ENCODE results near the gene MGAT5. TPM values are rescaled to one million over a fixed set of nuclear protein-coding genes. Genes with fewer than 3 reads are reported as not detected.

Gene MGAT5
- total RNA-seq, 1 experiment from 2014 or later = 52.4 TPM

- Mint-ChIP-seq H3K4me3 (no peak overlapping the region), H3K27me3 (ENCODE audit: low read depth) (no peaks in the 10 kb centered on the region), H3K27ac (no peak overlapping the region), H3K4me1 (peaks cover 15% of the 10 kb centered on the region), H3K36me3 (peaks cover 4% of the 10 kb centered on the region), H3K9me3 (no peaks in the 10 kb centered on the region)
- CTCF ChIA-PET = interaction anchor here (1.0 to 1.1 kb wide), 2 partner anchors 35 to 560 kb away, joined by 3 read pairs; no protein-coding TSS in a partner anchor
- DNase-seq (ENCODE audit: low spot score) = no peak
- POLR2A ChIA-PET = no interaction called here
- TF ChIP-seq, protein P1, sequence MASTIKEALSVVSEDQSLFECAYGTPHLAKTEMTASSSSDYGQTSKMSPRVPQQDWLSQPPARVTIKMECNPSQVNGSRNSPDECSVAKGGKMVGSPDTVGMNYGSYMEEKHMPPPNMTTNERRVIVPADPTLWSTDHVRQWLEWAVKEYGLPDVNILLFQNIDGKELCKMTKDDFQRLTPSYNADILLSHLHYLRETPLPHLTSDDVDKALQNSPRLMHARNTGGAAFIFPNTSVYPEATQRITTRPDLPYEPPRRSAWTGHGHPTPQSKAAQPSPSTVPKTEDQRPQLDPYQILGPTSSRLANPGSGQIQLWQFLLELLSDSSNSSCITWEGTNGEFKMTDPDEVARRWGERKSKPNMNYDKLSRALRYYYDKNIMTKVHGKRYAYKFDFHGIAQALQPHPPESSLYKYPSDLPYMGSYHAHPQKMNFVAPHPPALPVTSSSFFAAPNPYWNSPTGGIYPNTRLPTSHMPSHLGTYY (CRISPR knock-in tag; IDR thresholded peaks at IDR 0.05) = no peak
- no peak for TF ChIP-seq ZNF671 (CRISPR knock-in tag; IDR thresholded peaks at IDR 0.05)
- no peak for TF ChIP-seq JAZF1 (CRISPR knock-in tag; IDR thresholded peaks at IDR 0.05)
- TF ChIP-seq ZBTB21 (CRISPR knock-in tag; IDR thresholded peaks at IDR 0.05; ENCODE audit: borderline replicate concordance) = no peak
- TF ChIP-seq NR3C1 (CRISPR knock-in tag; conservative IDR thresholded peaks at IDR 0.05; ENCODE audit: low read depth) = no peak
- no peak for TF ChIP-seq NFE2L1 (CRISPR knock-in tag; IDR thresholded peaks at IDR 0.05)
- no peak for TF ChIP-seq ATF6 (CRISPR knock-in tag; IDR thresholded peaks at IDR 0.05)
- TF ChIP-seq, protein P2, sequence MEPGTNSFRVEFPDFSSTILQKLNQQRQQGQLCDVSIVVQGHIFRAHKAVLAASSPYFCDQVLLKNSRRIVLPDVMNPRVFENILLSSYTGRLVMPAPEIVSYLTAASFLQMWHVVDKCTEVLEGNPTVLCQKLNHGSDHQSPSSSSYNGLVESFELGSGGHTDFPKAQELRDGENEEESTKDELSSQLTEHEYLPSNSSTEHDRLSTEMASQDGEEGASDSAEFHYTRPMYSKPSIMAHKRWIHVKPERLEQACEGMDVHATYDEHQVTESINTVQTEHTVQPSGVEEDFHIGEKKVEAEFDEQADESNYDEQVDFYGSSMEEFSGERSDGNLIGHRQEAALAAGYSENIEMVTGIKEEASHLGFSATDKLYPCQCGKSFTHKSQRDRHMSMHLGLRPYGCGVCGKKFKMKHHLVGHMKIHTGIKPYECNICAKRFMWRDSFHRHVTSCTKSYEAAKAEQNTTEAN (CRISPR knock-in tag; IDR thresholded peaks at IDR 0.05) = no peak
- TF ChIP-seq ZMAT4 (CRISPR knock-in tag; IDR thresholded peaks at IDR 0.05) = no peak
- TF ChIP-seq AR (CRISPR knock-in tag; IDR thresholded peaks at IDR 0.05) = no peak
- no peak for TF ChIP-seq FOXJ3 (CRISPR knock-in tag; IDR thresholded peaks at IDR 0.05; ENCODE audit: borderline replicate concordance)
- TF ChIP-seq, protein P3, sequence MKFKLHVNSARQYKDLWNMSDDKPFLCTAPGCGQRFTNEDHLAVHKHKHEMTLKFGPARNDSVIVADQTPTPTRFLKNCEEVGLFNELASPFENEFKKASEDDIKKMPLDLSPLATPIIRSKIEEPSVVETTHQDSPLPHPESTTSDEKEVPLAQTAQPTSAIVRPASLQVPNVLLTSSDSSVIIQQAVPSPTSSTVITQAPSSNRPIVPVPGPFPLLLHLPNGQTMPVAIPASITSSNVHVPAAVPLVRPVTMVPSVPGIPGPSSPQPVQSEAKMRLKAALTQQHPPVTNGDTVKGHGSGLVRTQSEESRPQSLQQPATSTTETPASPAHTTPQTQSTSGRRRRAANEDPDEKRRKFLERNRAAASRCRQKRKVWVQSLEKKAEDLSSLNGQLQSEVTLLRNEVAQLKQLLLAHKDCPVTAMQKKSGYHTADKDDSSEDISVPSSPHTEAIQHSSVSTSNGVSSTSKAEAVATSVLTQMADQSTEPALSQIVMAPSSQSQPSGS (CRISPR knock-in tag; IDR thresholded peaks at IDR 0.05; ENCODE audit: borderline replicate concordance, low read depth) = no peak
- TF ChIP-seq ZNF532 (CRISPR knock-in tag; IDR thresholded peaks at IDR 0.05; ENCODE audit: borderline replicate concordance) = no peak
- no peak for TF ChIP-seq TCF7 (CRISPR knock-in tag; IDR thresholded peaks at IDR 0.05; ENCODE audit: low read depth)
- TF ChIP-seq JUN (CRISPR knock-in tag; IDR thresholded peaks at IDR 0.05) = no peak
- no peak for TF ChIP-seq HMGA2 (CRISPR knock-in tag; IDR thresholded peaks at IDR 0.05)
- ATAC-seq = no peak
Observed at GRCh38 chr2:134446383-134447017, 192.6 kb downstream of the MGAT5 start.
